Brain microvascular endothelial cell (primary cell): ENCODE results near the gene CPA4.
"Not testable (repeated sequence)": the region's sequence is repeated elsewhere in the genome, so short reads cannot be mapped to it uniquely, and the experiment has no call there.

ENCODE experiments used
- DNase-seq: peaks from one replicate; pipeline ENCODE4 v3.0.0-alpha.2; 2020
- H3K27ac ChIP-seq: fragments of 250-450 bp; sonication (Bioruptor Pico); 2 replicates; pipeline ENCODE4 v1.5.1; 2020; ENCODE audit warnings: mild to moderate bottlenecking, moderate library complexity
- H3K27me3 ChIP-seq: fragments of 250-450 bp; sonication (Bioruptor Pico); replicated peaks from 2 replicates; pipeline ENCODE4 v1.5.1; 2020; ENCODE audit warnings: mild to moderate bottlenecking
- H3K36me3 ChIP-seq: fragments of 250-450 bp; sonication (Bioruptor Pico); replicated peaks from 2 replicates; pipeline ENCODE4 v1.5.1; 2020; ENCODE audit warnings: mild to moderate bottlenecking
- H3K4me3 ChIP-seq: 2 replicates; pipeline ENCODE4 v1.5.1; 2011; ENCODE audit warnings: low read depth, mild to moderate bottlenecking, control low read depth, low read length, moderate library complexity
- CTCF ChIP-seq: IDR thresholded peaks from 2 replicates; pipeline ENCODE4 v1.5.1; 2011; ENCODE audit warnings: low read depth, mild to moderate bottlenecking, moderate library complexity, low read length, control low read depth, inconsistent platforms; ENCODE audit errors: missing control alignments
- in situ Hi-C: cut with HindIII; loops from 2 replicates; pipeline ENCODE4 v1.10.0; 2017; ENCODE audit warnings: low sequenced_read_pairs, low pct_ligation_motif_present

The CPA4 gene

GRCh38 chr7:130305433-130306042 is 12.6 kb downstream of the CPA4 start:
- Histone ChIP-seq H3K27ac (no peak overlapping the region), H3K27me3 (no peaks in the 10 kb centered on the region), H3K4me3 (no peak overlapping the region), H3K36me3 (peaks cover 48% of the 10 kb centered on the region)
- DNase-seq, result no peak
- no peak for TF ChIP-seq CTCF
- in situ Hi-C loops, result no loop called here

DNA sequence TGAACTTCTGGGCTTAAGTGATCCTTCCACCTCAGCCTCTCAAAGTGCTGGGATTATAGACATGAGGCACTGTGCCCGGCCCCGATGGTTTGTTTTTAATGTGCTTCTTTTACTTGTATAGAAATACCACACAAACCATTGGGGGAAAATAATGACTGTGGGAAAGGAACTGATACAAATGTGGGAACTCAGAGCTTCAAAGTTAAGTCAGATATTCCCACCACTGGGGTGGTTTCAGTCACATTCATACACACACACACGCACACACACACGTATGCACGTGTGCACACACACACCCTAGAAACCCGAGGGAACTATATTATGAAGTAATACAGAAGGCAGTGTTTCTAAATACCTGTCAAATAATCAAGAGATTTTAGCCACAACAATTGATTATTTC is 17.0 kb downstream of the CPA4 start:
- H3K27me3 ChIP-seq, result no peaks in the 10 kb centered on the region
- in situ Hi-C loops, result no loop called here
- no peak for DNase-seq
- TF ChIP-seq CTCF, result no peak
- H3K36me3 ChIP-seq, result peaks cover 45% of the 10 kb centered on the region
- no peak overlapping the region for H3K4me3 ChIP-seq
- H3K27ac ChIP-seq, result no peak overlapping the region

- no peak for DNase-seq
- Histone ChIP-seq H3K27me3 (no peaks in the 10 kb centered on the region), H3K4me3 (no peak overlapping the region), H3K36me3 (peaks cover 38% of the 10 kb centered on the region), H3K27ac (no peak overlapping the region)
- in situ Hi-C loops, result no loop called here
- no peak for TF ChIP-seq CTCF
Observed at GRCh38 chr7:130314305-130314704, 21.3 kb downstream of the CPA4 start.

DNA sequence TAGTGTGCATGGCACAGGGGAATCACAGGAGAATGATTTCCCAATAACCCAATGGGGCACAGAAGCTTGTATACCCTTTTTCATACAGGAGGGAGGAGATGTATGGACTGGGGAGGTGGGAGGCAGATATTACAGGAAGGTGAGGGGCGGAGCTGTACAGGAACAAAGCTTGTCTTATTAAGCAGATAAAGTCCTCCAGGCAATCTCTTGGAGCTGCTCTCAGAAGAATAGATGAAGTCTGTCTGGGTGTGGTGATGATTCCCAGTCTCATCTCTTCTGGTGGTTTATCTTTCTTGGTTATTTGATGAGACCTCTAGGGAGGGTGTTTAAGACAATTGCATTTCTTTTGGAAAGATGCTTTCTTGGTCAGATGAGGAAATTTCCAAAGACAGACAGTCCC is 26.6 kb downstream of the CPA4 start:
- H3K4me3 ChIP-seq, result no peak overlapping the region
- in situ Hi-C loops, result no loop called here
- TF ChIP-seq CTCF, result no peak
- DNase-seq, result no peak
- H3K27ac ChIP-seq, result no peak overlapping the region
- no peaks in the 10 kb centered on the region for H3K27me3 ChIP-seq
- peaks cover 30% of the 10 kb centered on the region for H3K36me3 ChIP-seq

- H3K27me3 ChIP-seq, H3K4me3 ChIP-seq, H3K27ac ChIP-seq, in situ Hi-C loops: not testable (repeated sequence)
- DNase-seq, result peak; percentile 37
- H3K36me3 ChIP-seq, result peaks cover 30% of the 10 kb centered on the region
Observed at GRCh38 chr7:130321542-130322229, 28.7 kb downstream of the CPA4 start.

DNA sequence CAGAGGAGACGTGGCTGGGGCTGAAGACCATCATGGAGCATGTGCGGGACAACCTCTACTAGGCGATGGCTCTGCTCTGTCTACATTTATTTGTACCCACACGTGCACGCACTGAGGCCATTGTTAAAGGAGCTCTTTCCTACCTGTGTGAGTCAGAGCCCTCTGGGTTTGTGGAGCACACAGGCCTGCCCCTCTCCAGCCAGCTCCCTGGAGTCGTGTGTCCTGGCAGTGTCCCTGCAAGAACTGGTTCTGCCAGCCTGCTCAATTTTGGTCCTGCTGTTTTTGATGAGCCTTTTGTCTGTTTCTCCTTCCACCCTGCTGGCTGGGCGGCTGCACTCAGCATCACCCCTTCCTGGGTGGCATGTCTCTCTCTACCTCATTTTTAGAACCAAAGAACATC is 29.7 kb downstream of the CPA4 start:
- no peak for TF ChIP-seq CTCF
- DNase-seq, result no peak
- in situ Hi-C loops, result no loop called here
- H3K4me3 ChIP-seq, result no peak overlapping the region
- no peaks in the 10 kb centered on the region for H3K27me3 ChIP-seq
- H3K27ac ChIP-seq, result no peak overlapping the region
- peaks cover 30% of the 10 kb centered on the region for H3K36me3 ChIP-seq
